BJ (cell line): ENCODE results near the gene TBX21. TPM values are rescaled to one million over a fixed set of nuclear protein-coding genes. Genes with fewer than 3 reads are reported as not detected.

Experiments used
- CTCF ChIA-PET: fragments of 350-600 bp; formaldehyde crosslinking; extraction: SDS; loops from one replicate; lab custom pipeline; 2021; ENCODE audit warnings: antibody characterized with exemption, inconsistent platforms; lab: Yijun Ruan, JAX
- POLR2A ChIA-PET: fragments of 300-600 bp; sonication (Branson Sonifier 250); formaldehyde crosslinking; extraction: SDS; loops from one replicate; lab custom pipeline; 2021; ENCODE audit warnings: antibody characterized with exemption; lab: Charles Lee
- DNase-seq: peaks from one replicate; pipeline ENCODE4 v3.0.0-alpha.2; 2011; ENCODE audit warnings: low read depth
- H3K27me3 ChIP-seq: 2 replicates; pipeline ENCODE4 v1.6.0; 2011; ENCODE audit warnings: low read length; ENCODE audit not compliant: control insufficient read depth, insufficient read depth
- H3K36me3 ChIP-seq: 2 replicates; pipeline ENCODE4 v1.5.1; 2011; ENCODE audit warnings: low read length; ENCODE audit not compliant: control insufficient read depth, insufficient read depth
- H3K4me3 ChIP-seq: 2 replicates; pipeline ENCODE4 v1.5.1; 2011; ENCODE audit warnings: low read depth, mild to moderate bottlenecking, control low read depth, low read length
- CTCF ChIP-seq: IDR thresholded peaks from 2 replicates; pipeline ENCODE4 v1.5.1; 2011; ENCODE audit warnings: low read depth, mild to moderate bottlenecking, control low read depth, inconsistent platforms, low read length, moderate library complexity; ENCODE audit not compliant: insufficient read depth
- polyA plus RNA-seq: library from polyadenylated mRNA; depleted of rRNA; stranded (reverse); fragments of >200 nt; gene quantifications from 2 replicates; pipeline ENCODE4 v1.2.3, GENCODE V29; 2011

TBX21 gene
- polyA plus RNA-seq, 1 experiment = not detected

- ChIA-PET POLR2A (no interaction called here), CTCF (interaction anchor here (0.6 to 3.7 kb wide), 5 partner anchors 9 to 686 kb away, joined by 3 to 35 read pairs (median 3); no protein-coding TSS in a partner anchor)
- Histone ChIP-seq H3K4me3 (no peak overlapping the region), H3K36me3 (peaks cover 12% of the 10 kb centered on the region), H3K27me3 (no peaks in the 10 kb centered on the region; the same call in 1 of the 2 replicates)
- no peak for DNase-seq
- TF ChIP-seq CTCF = no peak
Measured at GRCh38 chr17:47707056-47707804, 25.8 kb upstream of the TBX21 start.

- CTCF ChIA-PET = interaction anchor here (0.6 to 3.7 kb wide), 4 partner anchors 10 to 33 kb away, joined by 3 to 35 read pairs (median 4); no protein-coding TSS in a partner anchor
- POLR2A ChIA-PET = no interaction called here
- Histone ChIP-seq H3K27me3 (peaks cover 3% of the 10 kb centered on the region), H3K36me3 (peaks cover 12% of the 10 kb centered on the region), H3K4me3 (no peak overlapping the region)
- no peak for DNase-seq
- TF ChIP-seq CTCF = no peak
Measured at GRCh38 chr17:47707884-47708283, 25.2 kb upstream of the TBX21 start.

GRCh38 chr17:47708312-47708863, 24.6 kb upstream of the TBX21 start:
- Histone ChIP-seq H3K27me3 (peaks cover 6% of the 10 kb centered on the region), H3K4me3 (no peak overlapping the region), H3K36me3 (peaks cover 10% of the 10 kb centered on the region)
- no peak for TF ChIP-seq CTCF
- DNase-seq = no peak
- CTCF ChIA-PET = interaction anchor here (0.6 to 3.7 kb wide), 3 partner anchors 11 to 33 kb away, joined by 3 to 35 read pairs (median 6); no protein-coding TSS in a partner anchor
- POLR2A ChIA-PET = no interaction called here

- H3K27me3 ChIP-seq = peaks cover 9% of the 10 kb centered on the region
- no peak for TF ChIP-seq CTCF
- POLR2A ChIA-PET = no interaction called here
- CTCF ChIA-PET = interaction anchor here (3.7 kb wide), 1 partner anchor 11 kb away, joined by 35 read pairs; no protein-coding TSS in a partner anchor
- no peak overlapping the region for H3K4me3 ChIP-seq
- peaks cover 10% of the 10 kb centered on the region for H3K36me3 ChIP-seq
- DNase-seq = no peak
Measured at GRCh38 chr17:47708864-47709541, 24.0 kb upstream of the TBX21 start.

- Histone ChIP-seq H3K27me3 (peaks cover 11% of the 10 kb centered on the region), H3K4me3 (no peak overlapping the region), H3K36me3 (peaks cover 10% of the 10 kb centered on the region)
- ChIA-PET POLR2A (no interaction called here), CTCF (interaction anchor here (0.6 kb wide), 1 partner anchor 31 kb away, joined by 3 read pairs; no protein-coding TSS in a partner anchor)
- DNase-seq = no peak
- TF ChIP-seq CTCF = no peak
Measured at GRCh38 chr17:47709594-47709993, 23.4 kb upstream of the TBX21 start.
